Lung (tissue), 12 donors: ENCODE measurements around the gene BNIP5. TPM values are rescaled to one million over a fixed set of nuclear protein-coding genes. Genes with fewer than 3 reads are reported as not detected.

Experiments used
- ATAC-seq: fragments of 200-7000 bp; cut with Tn5 transposase; one replicate; pipeline ENCODE4 v1.9.1; 2020; ENCODE audit warnings: moderate number of reproducible peaks; ENCODE audit not compliant: insufficient read depth, low FRiP score
- DNase-seq, 3 donors: peaks; one replicate each; pipeline ENCODE4 v3.0.0-alpha.2; 2013 to 2017
- H3K27ac ChIP-seq, 2 donors: one replicate each; pipeline ENCODE4 v1.5.1; 2013; ENCODE audit warnings: mild to moderate bottlenecking in 2 of 2, moderate library complexity in 2 of 2, control low read depth in 1 of 2, inconsistent platforms in 1 of 2, low read depth in 1 of 2, low read length in 1 of 2
- H3K27me3 ChIP-seq, 3 donors: one replicate each; pipeline ENCODE4 v1.5.1; 2013; ENCODE audit warnings: low read length in 2 of 3; ENCODE audit not compliant: control insufficient read depth in 3 of 3, insufficient read depth in 3 of 3
- H3K36me3 ChIP-seq, 4 donors: one replicate each; pipeline ENCODE4 v1.5.1; 2013; ENCODE audit warnings: low read length in 4 of 4, mild to moderate bottlenecking in 1 of 4, moderate library complexity in 1 of 4; ENCODE audit not compliant: control insufficient read depth in 4 of 4, insufficient read depth in 4 of 4
- H3K4me1 ChIP-seq, 5 donors: one replicate each; pipeline ENCODE4 v1.5.1; 2013; ENCODE audit warnings: low read length in 5 of 5, mild to moderate bottlenecking in 2 of 5, moderate library complexity in 1 of 5; ENCODE audit not compliant: control insufficient read depth in 5 of 5, insufficient read depth in 5 of 5
- H3K4me3 ChIP-seq: one replicate; pipeline ENCODE4 v1.5.1; 2013; ENCODE audit warnings: mild to moderate bottlenecking, control low read depth, moderate library complexity
- H3K9ac ChIP-seq, 2 donors: one replicate each; pipeline ENCODE4 v1.5.1; 2013; ENCODE audit warnings: low read length in 2 of 2, control low read depth in 1 of 2; ENCODE audit not compliant: insufficient read depth in 1 of 2
- H3K9me3 ChIP-seq, 4 donors: one replicate each; pipeline ENCODE4 v1.5.1; 2013; ENCODE audit warnings: low read length in 3 of 4, mild to moderate bottlenecking in 1 of 4, moderate library complexity in 1 of 4; ENCODE audit not compliant: control insufficient read depth in 4 of 4, insufficient read depth in 3 of 4
- CTCF ChIP-seq: IDR thresholded peaks from 2 replicates; pipeline ENCODE4 v1.5.1; 2012; ENCODE audit warnings: mild to moderate bottlenecking; ENCODE audit errors: control extremely low read depth, extremely low read depth
- whole genome bisulfite sequencing, 2 donors: extraction: QIAGEN DNeasy Blood & Tissue Kit; methylation state at CpG; one replicate each; pipeline ENCODE4 v1.1.7; 2013; 5-methylcytosine and 5-hydroxymethylcytosine counted together
- polyA plus RNA-seq, 2 donors: library from polyadenylated mRNA; stranded (reverse); fragments of 200-250 nt; gene quantifications; one replicate each; pipeline ENCODE4 v1.2.1, GENCODE V29; 2013
- total RNA-seq, 2 donors: library from RNA; depleted of rRNA in 1 of 2; stranded (reverse); fragments of >200 nt in 1 of 2; gene quantifications; one replicate each; pipeline ENCODE4 v1.2.1, GENCODE V29; 2014 to 2021
- donor health status: control.
- donor health status: control.
- donor health status: Bipolar disorder and iron deficiency.
- donor health status: healthy.
- donor health status: DM: yes; HTN: yes; CAD: no.

The BNIP5 gene
- total and polyA plus RNA-seq, 4 donors = 0.02 to 0.09 (median 0.06) TPM; not detected in 1

GRCh38 chr6:36358226-36358915, 21.7 kb upstream of the BNIP5 start:
- ATAC-seq (peak; percentile 44), DNase-seq (peak in 1 of 3 donors; percentile 29)
- TF ChIP-seq CTCF = no peak
- Histone ChIP-seq H3K9ac (no peak overlapping the region), H3K4me1 (peaks cover 0 to 7% (median 0%) of the 10 kb centered on the region in 5 donors), H3K27ac (no peak overlapping the region), H3K4me3 (no peak overlapping the region), H3K36me3 (peaks cover 0 to 4% (median 0%) of the 10 kb centered on the region in 4 donors), H3K27me3 (no peaks in the 10 kb centered on the region), H3K9me3 (no peaks in the 10 kb centered on the region)
- 33 to 66% methylated on average over 4 of the region's 4 CpGs for WGBS, 2 donors

GRCh38 chr6:36357872-36358225, 21.2 kb upstream of the BNIP5 start:
- Histone ChIP-seq H3K4me3 (no peak overlapping the region), H3K4me1 (peaks cover 0 to 7% (median 0%) of the 10 kb centered on the region in 5 donors), H3K36me3 (peaks cover 0 to 4% (median 0%) of the 10 kb centered on the region in 4 donors), H3K9ac (no peak overlapping the region), H3K9me3 (no peaks in the 10 kb centered on the region), H3K27me3 (no peaks in the 10 kb centered on the region), H3K27ac (no peak overlapping the region)
- DNase-seq (no peak), ATAC-seq (no peak)
- TF ChIP-seq CTCF = no peak
- 84 to 85% methylated on average over 3 of the region's 3 CpGs for WGBS, 2 donors

- peaks cover 0 to 10% (median 6%) of the 10 kb centered on the region in 5 donors for H3K4me1 ChIP-seq
- no peak for ATAC-seq
- no peak overlapping the region for H3K27ac ChIP-seq
- no peak overlapping the region for H3K4me3 ChIP-seq
- DNase-seq = no peak
- no peak overlapping the region for H3K9ac ChIP-seq
- H3K9me3 ChIP-seq = peaks cover 0 to 4% (median 0%) of the 10 kb centered on the region in 4 donors
- no peaks in the 10 kb centered on the region for H3K27me3 ChIP-seq
- no peaks in the 10 kb centered on the region for H3K36me3 ChIP-seq
- WGBS, 2 donors = 27 to 40% methylated on average over 4 of the region's 4 CpGs
- no peak for TF ChIP-seq CTCF
These were observed 19.1 kb upstream of the BNIP5 start for GRCh38 chr6:36355819-36356218.
